HT1080 (cell line): ENCODE results near the gene FRYL. TPM values are rescaled to one million over a fixed set of nuclear protein-coding genes. Genes with fewer than 3 reads are reported as not detected.
"Not testable (repeated sequence)": the region's sequence is repeated elsewhere in the genome, so short reads cannot be mapped to it uniquely, and the experiment has no call there.

Experiments used
- DNase-seq: peaks from one replicate; pipeline ENCODE4 v3.0.0-alpha.2; 2015; ENCODE audit warnings: low read depth
- total RNA-seq: library from RNA; depleted of rRNA; stranded (reverse); fragments of >200 nt; shearing (Covaris generic); gene quantifications from 2 replicates; pipeline ENCODE4 v1.2.3, GENCODE V29; 2014

The FRYL gene
- total RNA-seq, 1 experiment from 2014 or later: 37.3 TPM

DNA sequence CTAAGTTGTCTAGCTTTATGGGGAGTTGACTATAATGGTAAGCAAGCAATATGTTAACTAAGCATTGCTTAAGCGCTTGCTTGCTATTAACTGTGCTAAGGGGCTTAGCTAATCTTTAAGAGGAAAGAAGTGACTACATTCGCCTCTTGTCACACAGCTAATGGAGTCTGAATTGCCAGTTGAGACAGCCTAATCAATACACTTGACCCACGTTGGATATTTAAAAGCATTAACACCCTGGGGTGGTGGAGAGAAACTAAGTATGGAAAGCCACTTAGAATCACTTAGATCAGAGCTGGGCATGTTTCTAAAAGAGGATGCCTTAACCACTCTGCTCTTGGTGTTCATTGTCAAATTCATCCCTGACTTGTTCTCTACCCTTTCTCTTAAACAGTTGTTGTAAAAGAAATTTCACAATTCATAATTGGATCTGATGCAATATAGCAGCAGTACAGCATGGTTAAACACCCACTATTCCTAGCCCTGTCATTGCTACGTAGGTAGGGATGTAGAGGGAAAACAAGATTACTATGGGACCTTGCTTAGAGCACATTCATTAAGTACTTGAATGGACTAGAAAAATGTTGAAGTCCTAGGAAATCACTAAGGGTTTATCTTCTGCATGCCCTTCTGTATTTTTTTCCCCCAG is 286.5 kb downstream of the FRYL start:
- DNase-seq: no peak

DNA sequence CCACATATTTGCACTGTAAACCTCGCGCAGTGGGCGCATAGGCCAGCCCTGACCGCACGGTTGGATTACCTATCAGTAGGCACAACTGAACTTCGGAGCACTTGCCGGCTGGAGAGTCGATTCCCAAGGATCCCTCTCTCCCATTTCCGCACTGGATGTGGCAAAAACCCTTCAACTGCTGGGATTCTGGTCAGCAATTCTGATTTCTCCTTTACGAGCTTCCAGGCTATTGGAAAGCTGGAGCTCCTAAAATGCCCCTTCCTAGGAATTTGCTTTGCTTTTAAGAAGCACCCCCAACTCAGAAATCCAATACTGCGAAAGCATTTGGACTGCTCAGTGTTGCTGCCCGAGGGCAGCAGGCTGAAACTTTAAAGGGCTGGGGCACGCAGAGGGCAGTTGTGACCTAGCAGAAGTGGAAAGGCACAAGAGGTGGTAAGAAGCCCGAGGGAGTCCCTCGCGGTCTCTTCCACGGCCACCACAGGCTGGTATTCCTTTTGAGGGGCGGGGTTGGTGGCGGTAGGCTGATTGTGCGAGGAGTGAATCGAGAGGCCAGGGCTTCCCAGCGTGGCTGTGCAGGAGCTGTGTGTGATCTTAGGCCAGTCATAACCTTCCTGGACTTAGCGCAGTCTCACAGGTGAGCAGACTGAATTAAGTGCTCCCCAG is 288.4 kb downstream of the FRYL start:
- no peak for DNase-seq

DNA sequence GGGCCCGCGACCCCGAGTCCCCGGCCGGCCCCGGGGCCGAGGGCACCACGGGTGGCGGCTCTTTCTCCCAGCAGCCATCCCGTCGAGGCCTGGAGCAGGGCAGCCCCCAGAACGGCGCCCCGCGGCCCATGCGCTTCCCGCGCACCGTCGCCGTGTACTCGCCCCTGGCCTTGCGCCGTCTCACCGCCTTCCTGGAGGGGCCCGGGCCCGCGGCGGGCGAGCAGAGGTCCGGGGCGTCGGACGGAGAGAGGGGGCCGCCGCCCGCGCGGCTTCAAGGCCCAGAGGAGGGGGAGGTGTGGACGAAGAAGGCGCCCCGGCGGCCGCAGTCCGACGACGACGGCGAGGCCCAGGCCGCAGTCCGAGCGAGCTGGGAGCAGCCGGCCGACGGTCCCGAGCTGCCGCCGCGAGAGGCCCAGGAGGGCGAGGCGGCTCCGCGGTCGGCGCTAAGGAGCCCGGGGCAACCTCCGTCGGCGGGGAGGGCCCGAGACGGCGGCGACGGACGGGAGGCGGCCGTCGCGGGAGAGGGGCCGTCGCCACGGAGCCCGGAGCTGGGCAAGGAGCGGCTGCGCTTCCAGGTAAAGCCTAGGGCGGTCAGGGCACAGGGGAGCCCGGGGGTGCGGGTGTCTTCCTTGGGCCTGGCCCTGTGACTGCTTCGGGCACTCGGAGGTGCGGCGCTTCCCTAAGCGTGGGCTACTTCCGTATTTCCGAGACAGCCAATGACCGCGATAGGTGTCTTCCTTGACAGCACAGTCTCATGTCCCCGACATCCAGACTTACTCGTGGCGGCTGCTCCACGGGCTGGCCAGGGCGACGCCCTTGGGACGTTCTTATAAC is 289.2 kb downstream of the FRYL start:
- DNase-seq: no peak

DNA sequence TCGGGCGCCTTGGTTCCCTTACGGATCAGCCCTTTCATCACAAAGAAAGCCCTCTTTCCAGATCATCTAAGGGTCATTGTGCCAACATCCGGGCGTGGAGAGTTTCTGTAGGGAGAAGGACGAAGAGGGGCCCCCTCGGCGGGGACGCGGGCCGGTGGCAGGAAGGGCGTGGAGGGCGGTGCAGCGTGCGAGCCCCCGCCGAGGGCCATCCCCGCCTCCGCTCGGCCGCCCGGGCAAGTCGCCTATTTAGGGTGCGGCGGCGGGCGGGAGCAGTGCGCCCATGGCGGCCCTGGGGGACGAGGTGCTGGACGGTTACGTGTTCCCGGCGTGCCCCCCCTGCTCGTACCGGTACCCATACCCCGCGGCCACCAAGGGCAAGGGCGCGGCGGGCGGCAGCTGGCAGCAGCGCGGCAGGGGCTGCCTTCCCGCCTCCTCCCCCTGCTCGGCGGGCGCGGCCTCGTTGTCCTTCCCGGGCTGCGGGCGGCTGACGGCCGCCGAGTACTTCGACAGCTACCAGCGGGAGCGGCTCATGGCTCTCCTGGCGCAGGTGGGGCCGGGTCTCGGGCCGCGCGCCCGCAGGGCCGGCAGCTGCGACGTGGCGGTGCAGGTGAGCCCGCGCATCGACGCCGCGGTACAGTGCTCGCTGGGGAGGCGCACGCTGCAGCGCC is 289.9 kb downstream of the FRYL start, which contains the start of gene ZAR1:
TSS of gene ZAR1 (plus strand) at position 241 of the 668 bp plus-strand sequence. CDS start at position 281, 40 bp downstream.
- DNase-seq: no peak

DNA sequence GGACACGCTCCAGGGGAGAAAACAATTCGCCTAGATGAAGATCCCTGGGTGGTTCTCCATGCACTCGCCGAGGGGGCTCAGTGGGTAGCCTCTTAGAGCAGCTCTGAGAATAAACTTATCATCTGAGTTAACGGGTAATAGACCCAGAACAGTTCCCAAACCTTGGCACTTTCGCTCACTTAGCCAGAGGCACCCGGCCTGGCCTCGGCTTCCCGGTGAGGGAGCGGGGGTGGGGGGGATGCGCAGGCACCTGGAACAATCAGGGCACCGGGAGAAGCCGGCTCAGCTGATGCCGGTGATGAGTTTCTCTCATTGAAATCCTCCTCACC is 290.4 kb downstream of the FRYL start:
- DNase-seq: no peak

DNA sequence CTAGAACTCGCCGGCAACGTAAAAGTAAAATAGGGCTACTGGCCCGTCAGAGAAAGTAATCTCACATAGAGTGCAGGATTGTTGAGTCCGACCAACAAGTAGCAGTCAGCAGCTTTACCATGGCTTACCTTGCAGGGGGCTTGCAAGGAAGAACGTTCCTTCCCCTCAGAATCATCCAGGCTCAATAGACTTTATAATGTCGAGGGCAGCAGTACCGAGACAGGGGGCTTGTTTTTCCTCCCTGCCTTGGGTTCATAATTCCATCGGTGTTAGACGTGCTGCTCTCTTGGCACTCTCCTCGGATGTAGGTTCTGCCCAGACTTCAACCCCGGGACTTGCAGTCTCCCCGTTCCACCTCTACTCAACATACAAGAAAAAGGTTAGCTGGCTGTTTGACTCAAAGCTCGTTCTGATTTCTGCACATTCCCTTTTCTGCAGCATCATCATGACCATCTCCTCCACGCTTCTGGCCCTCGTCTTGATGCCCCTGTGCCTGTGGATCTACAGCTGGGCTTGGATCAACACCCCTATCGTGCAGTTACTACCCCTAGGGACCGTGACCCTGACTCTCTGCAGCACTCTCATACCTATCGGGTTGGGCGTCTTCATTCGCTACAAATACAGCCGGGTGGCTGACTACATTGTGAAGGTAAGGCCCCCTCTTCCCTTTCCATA is 295.4 kb downstream of the FRYL start:
- DNase-seq: no peak

DNA sequence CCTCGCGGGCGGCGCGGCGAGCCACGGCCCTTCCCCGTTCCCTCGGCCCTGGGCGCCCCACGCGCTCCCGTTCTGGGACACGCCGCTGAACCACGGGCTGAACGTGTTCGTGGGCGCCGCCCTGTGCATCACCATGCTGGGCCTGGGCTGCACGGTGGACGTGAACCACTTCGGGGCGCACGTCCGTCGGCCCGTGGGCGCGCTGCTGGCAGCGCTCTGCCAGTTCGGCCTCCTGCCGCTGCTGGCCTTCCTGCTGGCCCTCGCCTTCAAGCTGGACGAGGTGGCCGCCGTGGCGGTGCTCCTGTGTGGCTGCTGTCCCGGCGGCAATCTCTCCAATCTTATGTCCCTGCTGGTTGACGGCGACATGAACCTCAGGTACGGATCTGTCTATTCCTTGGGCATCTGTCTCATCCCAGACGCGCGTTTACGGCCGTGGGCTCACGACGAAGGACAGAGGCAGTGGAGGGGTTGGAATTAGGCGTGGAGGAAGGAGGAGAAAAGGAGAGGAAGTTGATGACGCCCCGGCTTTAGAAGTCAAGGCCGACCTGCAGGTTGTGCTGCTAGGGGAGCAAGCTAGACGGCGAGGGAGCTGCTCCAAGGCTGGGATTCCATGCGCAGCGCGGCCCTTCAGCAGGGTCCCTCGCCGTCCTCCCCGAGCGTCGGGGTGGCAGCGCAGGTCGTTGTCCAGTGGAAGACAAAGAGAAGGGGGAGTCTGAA is 296.1 kb downstream of the FRYL start:
- no peak for DNase-seq

DNA sequence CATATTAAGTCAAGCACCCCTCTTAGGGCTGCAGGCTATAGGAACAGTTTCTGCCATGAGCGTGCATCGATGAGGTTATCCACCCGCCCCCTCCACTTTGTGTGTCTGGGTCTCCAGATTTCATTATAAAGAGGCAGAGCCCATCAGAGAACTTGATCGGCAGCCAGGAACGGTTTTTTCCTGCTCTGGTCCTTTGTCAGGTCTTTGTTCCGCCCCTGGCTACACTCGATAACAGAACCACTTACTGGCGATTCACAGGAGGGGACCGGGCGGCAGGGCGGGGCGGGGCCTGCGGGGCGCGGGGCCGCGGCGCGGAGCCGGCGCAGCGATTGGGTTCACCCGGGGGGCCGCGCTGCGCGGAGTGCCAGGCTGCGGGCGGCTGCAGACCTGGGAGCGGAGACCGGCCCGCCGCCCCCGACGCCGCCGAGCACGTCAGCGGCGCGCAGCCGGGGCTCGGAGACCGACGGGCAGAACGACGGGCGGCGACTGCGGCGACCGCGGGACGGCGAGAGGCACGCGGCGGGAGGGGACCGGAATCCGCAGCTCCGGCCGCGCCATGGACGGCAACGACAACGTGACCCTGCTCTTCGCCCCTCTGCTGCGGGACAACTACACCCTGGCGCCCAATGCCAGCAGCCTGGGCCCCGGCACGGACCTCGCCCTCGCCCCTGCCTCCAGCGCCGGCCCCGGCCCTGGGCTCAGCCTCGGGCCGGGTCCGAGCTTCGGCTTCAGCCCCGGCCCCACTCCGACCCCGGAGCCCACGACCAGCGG is 296.9 kb downstream of the FRYL start, which contains the start of gene SLC10A4:
TSS of gene SLC10A4 (plus strand) at position 338 of the 771 bp plus-strand sequence. CDS start at position 557, 219 bp downstream.
- no peak for DNase-seq

DNA sequence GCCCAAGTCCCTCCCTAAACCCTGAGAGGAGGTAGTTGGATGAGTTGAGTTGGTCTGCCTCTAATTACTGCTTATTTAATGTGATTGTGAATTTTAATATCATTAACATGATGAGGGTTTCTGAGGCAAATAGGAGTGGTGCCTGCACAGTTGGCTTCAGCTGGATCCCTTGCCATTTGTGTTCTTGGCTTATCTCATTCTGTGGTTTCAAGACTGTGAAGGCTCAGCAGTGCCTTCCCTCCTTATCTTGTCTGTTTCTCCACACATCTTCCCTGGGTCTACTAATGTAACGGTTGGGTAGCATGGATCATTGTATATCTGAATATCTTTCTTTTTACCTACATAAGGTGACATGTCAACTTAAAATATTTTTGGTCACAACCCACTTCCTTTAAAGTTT is 298.5 kb downstream of the FRYL start:
- no peak for DNase-seq

DNA sequence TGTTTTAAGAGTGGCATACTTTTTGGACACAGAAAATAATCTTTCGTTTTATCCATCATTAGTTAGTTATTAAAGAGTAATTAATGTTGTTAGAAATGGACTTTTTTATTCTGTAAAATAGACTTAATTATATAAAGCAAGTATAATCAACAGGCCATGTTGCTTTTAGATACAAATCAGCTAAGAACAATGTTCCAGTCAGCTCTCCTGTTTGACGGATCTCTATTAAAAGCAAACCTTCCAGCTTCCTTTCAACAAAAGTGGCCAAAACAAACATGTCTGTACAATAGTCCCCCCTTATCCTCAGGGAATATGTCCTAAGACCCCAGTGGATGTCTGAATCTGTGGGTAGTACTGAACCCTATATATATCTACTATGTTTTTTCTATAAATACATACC is 301.8 kb downstream of the FRYL start:
- DNase-seq: no peak

DNA sequence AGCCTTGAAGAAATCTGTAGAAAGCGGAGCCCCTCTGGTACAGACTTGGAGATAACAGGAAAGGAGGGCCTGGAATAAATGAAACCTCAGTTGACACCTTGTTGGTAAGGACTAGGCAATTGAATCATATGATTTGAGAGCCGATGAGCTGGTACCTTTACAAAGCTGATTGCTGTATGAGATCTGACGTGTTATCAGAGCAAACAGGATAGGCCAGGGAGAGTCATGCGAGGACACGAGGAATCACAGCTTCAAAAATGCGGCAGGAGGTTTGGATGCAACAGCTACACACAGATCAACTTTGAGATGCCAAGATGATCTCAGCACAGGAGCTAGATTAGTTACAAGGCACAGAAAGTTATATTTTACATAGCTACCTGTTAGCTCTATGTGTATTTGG is 304.3 kb downstream of the FRYL start:
- DNase-seq: no peak

DNA sequence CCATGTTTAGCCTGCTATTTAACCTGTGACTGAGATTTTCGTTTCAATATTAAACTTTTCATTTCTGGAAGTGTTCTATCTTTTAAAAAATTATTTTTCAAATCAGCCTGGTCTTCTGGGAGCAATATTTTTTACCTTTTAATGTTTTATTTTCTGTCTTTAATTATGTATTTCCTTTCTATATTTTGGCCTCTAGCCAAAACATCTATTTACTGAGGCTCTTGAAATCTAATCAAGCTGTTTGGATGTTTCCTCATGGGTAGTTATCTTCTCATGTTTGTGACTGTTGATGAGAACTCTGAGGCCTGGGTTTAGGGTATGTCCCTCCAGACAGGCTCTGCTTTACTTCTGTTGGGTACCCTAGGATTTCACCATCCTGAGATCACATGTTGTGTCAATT is 307.3 kb downstream of the FRYL start:
- DNase-seq: no peak

DNA sequence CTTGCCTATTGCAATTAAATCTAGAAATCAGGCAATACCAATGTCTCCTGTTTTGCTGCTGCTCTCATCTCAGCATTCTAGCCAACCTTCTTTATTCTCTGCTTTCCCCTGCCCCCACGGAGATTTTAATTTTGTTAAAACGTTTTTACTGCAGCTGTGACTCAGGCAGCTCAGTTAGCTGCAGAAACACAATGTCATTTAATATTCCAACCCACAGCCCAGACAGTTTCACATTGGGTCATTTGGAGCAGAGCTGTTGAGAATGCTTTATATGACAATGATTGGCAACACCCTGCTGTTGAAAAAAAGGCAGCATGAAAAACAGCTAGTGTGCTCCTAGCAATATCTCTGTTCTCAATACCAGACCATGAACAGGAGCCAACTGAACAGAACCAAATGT is 309.5 kb downstream of the FRYL start:
- DNase-seq: peak; percentile 18

DNA sequence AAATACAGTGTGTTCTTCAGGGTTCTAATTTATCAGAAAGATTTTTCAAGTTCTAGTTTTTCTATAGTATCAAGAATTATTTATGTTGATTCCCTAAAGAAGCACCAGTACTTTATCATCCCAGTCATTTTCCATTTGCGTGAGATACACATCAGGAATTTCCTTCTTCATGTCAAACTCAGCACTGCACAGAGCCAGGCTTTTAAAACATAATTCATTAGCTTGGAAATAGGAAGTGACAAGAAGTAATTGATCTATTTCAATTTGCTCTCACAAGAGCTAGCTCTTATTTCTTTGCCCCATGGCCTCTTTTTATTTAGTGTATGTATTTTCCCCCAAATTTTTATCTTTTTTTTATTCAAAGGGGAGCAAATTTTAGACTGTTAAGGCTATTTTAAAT is 309.9 kb downstream of the FRYL start:
- DNase-seq: no peak

DNA sequence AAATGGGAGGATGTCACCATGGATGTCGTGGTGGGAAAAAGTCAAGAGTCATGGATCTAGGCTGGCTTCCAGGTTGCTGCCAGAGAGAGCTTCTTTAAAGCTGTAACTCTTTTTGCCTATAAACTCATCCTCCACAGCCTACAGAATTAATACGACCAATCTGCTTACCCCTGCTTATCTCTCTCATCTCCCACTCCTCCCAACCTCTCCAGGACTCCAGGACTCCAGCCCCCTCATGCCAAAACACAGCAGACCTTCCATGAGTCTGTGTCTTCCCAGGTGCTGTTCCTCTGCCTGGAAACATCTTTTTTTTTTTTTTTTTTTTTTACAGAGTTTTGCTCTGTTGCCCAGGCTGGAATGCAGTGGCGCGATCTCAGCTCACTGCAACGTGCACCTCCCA is 312.2 kb downstream of the FRYL start:
- DNase-seq: no peak

DNA sequence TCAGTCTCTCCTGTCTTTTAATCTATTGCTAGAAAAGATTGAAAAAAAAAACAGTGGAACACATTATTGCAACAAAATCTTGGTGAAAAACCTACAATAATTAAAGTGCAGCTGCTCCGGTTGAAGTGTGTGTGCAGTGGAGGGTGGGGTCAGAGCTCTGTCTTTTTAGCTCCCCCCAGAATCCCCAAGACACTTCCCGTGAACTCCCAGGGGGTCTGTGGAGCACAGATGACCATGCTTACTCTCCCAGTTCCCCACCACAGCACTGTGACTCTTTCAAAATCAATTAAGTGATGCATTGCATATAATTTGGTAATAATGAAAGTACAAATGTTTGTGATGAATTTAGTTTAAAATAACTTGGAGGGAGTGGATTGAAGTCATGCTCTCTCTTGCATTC is 312.6 kb downstream of the FRYL start:
- no peak for DNase-seq

DNA sequence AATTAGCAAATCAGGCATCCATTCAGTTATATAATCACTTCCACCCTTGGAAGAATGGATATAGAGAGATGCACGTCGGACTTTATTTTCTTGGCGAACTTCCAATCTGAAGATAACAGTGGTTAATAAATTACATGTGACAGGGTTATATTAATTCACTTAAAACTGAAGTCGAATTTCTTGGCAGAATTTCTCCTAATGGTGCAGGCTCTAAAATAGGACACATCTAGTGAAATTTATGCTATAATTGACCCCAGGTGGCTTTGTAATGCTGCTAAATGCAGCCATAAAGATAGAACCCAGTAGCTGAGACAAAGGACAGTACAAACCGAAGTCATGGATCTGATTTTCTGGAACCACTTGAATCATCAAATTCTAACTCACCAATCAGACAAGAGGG is 317.7 kb downstream of the FRYL start:
- no peak for DNase-seq

DNA sequence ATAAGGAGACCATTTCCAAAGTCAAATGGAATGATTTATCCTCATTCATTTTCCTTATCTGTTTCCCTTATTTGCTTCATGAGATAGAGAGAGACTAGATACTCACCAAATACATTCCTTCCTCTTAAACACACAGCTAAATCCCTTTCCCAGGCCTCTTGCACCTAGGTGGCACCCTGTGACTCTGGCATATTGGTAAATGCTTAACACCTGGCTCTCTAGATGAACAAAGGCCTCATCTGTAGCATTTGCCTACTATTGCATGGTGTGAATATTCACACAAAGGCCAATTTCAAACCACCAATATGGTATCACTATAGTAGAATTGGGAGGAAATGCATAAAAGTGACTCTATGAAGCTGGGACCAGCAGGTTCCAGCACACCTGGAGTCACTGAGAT is 319.1 kb downstream of the FRYL start:
- DNase-seq: no peak

DNA sequence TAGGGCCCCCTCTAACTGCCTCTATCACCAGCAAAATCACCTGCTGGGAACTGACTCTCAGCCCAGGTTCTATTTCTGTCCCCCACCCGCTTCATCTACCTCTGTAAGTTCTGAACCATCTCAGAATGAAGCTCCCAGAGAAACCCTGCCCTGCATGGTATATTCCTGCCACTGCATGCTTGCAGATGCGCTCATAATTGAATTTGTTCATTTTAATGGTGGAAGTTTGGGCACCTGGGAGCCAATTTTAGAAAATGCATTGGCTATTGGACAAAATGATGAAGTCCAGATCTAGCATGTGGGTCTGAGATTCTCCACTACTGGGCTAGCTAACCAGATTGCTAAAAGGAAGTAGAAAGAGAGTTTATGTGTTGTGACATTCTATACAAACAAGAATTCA is 325.5 kb downstream of the FRYL start:
- DNase-seq: no peak

DNA sequence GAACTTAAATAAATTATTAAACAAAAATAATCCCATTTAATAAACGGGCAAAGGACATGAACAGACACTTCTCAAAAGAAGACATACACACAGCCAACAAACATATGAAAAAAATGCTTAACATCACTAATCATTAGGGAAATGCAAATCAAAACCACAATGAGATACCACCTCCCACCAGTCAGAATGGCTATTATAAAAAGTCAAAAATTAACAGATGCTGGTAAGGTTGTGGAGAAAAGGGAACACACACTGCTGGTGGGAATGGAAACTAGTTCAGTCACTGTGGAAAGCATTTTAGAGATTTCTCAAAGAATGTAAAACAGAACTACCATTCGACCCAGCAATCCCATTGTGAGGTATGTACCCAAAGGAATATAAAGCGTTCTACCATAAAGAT is 328.4 kb downstream of the FRYL start:
- DNase-seq: not testable (repeated sequence)
